ENCODE data around the gene PRKAG3. TPM values are rescaled to one million over a fixed set of nuclear protein-coding genes. Genes with fewer than 3 reads are reported as not detected.

Gene PRKAG3
- total RNA-seq, 1 experiment from 2014 or later: not detected

- DNase-seq (ENCODE audit: low read depth): no peak
These were observed 16.9 kb downstream of the PRKAG3 start for GRCh38 chr2:218814540-218815243.

GRCh38 chr2:218813771-218814460, 17.7 kb downstream of the PRKAG3 start:
- no peak for DNase-seq (ENCODE audit: low read depth)

- no peak for DNase-seq (ENCODE audit: low read depth)
These were observed 18.7 kb downstream of the PRKAG3 start for GRCh38 chr2:218812861-218813260.

GRCh38 chr2:218812096-218812815, 19.3 kb downstream of the PRKAG3 start:
- DNase-seq (ENCODE audit: low read depth): no peak

- DNase-seq (ENCODE audit: low read depth): no peak
These were observed 20.2 kb downstream of the PRKAG3 start for GRCh38 chr2:218811382-218811781.

GRCh38 chr2:218810256-218810655, 21.3 kb downstream of the PRKAG3 start:
- no peak for DNase-seq (ENCODE audit: low read depth)

GRCh38 chr2:218809515-218809914, 22.1 kb downstream of the PRKAG3 start:
- DNase-seq (ENCODE audit: low read depth): no peak

- peak; percentile 57 for DNase-seq (ENCODE audit: low read depth)
These were observed 24.0 kb downstream of the PRKAG3 start for GRCh38 chr2:218807626-218808025.

GRCh38 chr2:218806346-218806978, 25.1 kb downstream of the PRKAG3 start:
- DNase-seq (ENCODE audit: low read depth): peak; percentile 96

GRCh38 chr2:218805627-218806026, 26.0 kb downstream of the PRKAG3 start:
- DNase-seq (ENCODE audit: low read depth): peak; percentile 39

- DNase-seq (ENCODE audit: low read depth): no peak
These were observed 26.8 kb downstream of the PRKAG3 start for GRCh38 chr2:218804817-218805216.

- DNase-seq (ENCODE audit: low read depth): no peak
These were observed 29.1 kb downstream of the PRKAG3 start for GRCh38 chr2:218802386-218802994.

- no peak for DNase-seq (ENCODE audit: low read depth)
These were observed 31.6 kb downstream of the PRKAG3 start for GRCh38 chr2:218799990-218800389.

- no peak for DNase-seq (ENCODE audit: low read depth)
These were observed 32.7 kb downstream of the PRKAG3 start for GRCh38 chr2:218798767-218799504.

GRCh38 chr2:218796691-218797090, 34.9 kb downstream of the PRKAG3 start:
- DNase-seq (ENCODE audit: low read depth): no peak

- DNase-seq (ENCODE audit: low read depth): no peak
These were observed 39.2 kb downstream of the PRKAG3 start for GRCh38 chr2:218792433-218792832.

- no peak for DNase-seq (ENCODE audit: low read depth)
These were observed 42.9 kb downstream of the PRKAG3 start for GRCh38 chr2:218788529-218789255.

GRCh38 chr2:218786133-218786532, 45.5 kb downstream of the PRKAG3 start:
- no peak for DNase-seq (ENCODE audit: low read depth)

GRCh38 chr2:218785103-218785502, 46.5 kb downstream of the PRKAG3 start:
- DNase-seq (ENCODE audit: low read depth): no peak

- no peak for DNase-seq (ENCODE audit: low read depth)
These were observed 47.9 kb downstream of the PRKAG3 start for GRCh38 chr2:218783688-218784087.

- no peak for DNase-seq (ENCODE audit: low read depth)
These were observed 49.1 kb downstream of the PRKAG3 start for GRCh38 chr2:218782528-218782844.

Measured in M059J (cell line).